G401.6 (cell line): Measurements from ENCODE around the gene RNLS.

ENCODE experiments used
- FAIRE-seq: peaks from 2 replicates; lab custom pipeline; 2012; peaks lifted over from hg19 to GRCh38; lab: Jason Lieb, UNC

The RNLS gene

GRCh38 chr10:88582806-88583583 is at the start of gene RNLS:
Gene RNLS (minus strand): TSS chr10:88583318.
- FAIRE-seq, result no peak

- FAIRE-seq, result no peak
Observed at GRCh38 chr10:88624840-88625239, 41.7 kb upstream of the RNLS start.

- no peak for FAIRE-seq
Observed at GRCh38 chr10:88623835-88624234, 40.7 kb upstream of the RNLS start.

GRCh38 chr10:88620441-88620840 is 37.3 kb upstream of the RNLS start:
- no peak for FAIRE-seq

GRCh38 chr10:88618496-88618895 is 35.4 kb upstream of the RNLS start:
- FAIRE-seq, result no peak

- no peak for FAIRE-seq
Observed at GRCh38 chr10:88617772-88618300, 34.7 kb upstream of the RNLS start.

GRCh38 chr10:88616250-88616977 is 33.3 kb upstream of the RNLS start:
- FAIRE-seq, result no peak

- FAIRE-seq, result no peak
Observed at GRCh38 chr10:88608780-88609179, 25.7 kb upstream of the RNLS start.

- FAIRE-seq, result no peak
Observed at GRCh38 chr10:88608052-88608732, 25.1 kb upstream of the RNLS start.

GRCh38 chr10:88598055-88598454 is 14.9 kb upstream of the RNLS start:
- FAIRE-seq, result no peak

- no peak for FAIRE-seq
Observed at GRCh38 chr10:88594482-88594881, 11.4 kb upstream of the RNLS start.

- FAIRE-seq, result no peak
Observed at GRCh38 chr10:88592906-88593305, 9.8 kb upstream of the RNLS start.

GRCh38 chr10:88592381-88592780 is 9.3 kb upstream of the RNLS start:
- FAIRE-seq, result no peak

GRCh38 chr10:88586462-88586861 is 3.3 kb upstream of the RNLS start, which contains the start of gene LIPJ:
Gene LIPJ (plus strand): TSS chr10:88586762. CDS start chr10:88590688, 3,926 bp downstream.
- no peak for FAIRE-seq

- FAIRE-seq, result no peak
Observed at GRCh38 chr10:88583584-88583957, 453 bp upstream of the RNLS start.

- no peak for FAIRE-seq
Observed at GRCh38 chr10:88582411-88582805, 710 bp downstream of the RNLS start.

- FAIRE-seq, result peak; percentile 37
Observed at GRCh38 chr10:88565072-88565471, 18.0 kb downstream of the RNLS start.

- FAIRE-seq, result no peak
Observed at GRCh38 chr10:88562152-88562551, 21.0 kb downstream of the RNLS start.

- no peak for FAIRE-seq
Observed at GRCh38 chr10:88557658-88558057, 25.5 kb downstream of the RNLS start.

- no peak for FAIRE-seq
Observed at GRCh38 chr10:88557256-88557655, 25.9 kb downstream of the RNLS start.

GRCh38 chr10:88555190-88555908 is 27.8 kb downstream of the RNLS start:
- FAIRE-seq, result no peak

- FAIRE-seq, result no peak
Observed at GRCh38 chr10:88553116-88553752, 29.9 kb downstream of the RNLS start.
